K562 (cell line): Measurements from ENCODE around the gene ALG6. TPM values are rescaled to one million over a fixed set of nuclear protein-coding genes. Genes with fewer than 3 reads are reported as not detected.

Experiments
- ATF6 ChIP-seq: sonication (generic); formaldehyde crosslinking; IDR thresholded peaks from 2 replicates; pipeline ENCODE4 v1.4.0; 2020; ENCODE audit warnings: mild to moderate bottlenecking, missing genetic modification reagents
- BCLAF1 ChIP-seq, 2 experiments: fragments of 450-650 bp in 1 of 2; IDR thresholded peaks; 2 replicates each; pipeline ENCODE4 v1.6.1; 2011 to 2017; ENCODE audit warnings: low read depth in 2 of 2, antibody characterized with exemption in 1 of 2, borderline replicate concordance in 1 of 2, low read length in 1 of 2, mild to moderate bottlenecking in 1 of 2, mixed read lengths in 1 of 2; ENCODE audit not compliant: control insufficient read depth in 1 of 2
- DMBX1 ChIP-seq: fragments of 250-450 bp; sonication (Bioruptor Pico); IDR thresholded peaks from 2 replicates; pipeline ENCODE4 v1.8.0; 2022; ENCODE audit warnings: inconsistent platforms, mild to moderate bottlenecking, moderate library complexity, borderline replicate concordance
- ELF1 ChIP-seq: fragments of 200-800 bp; sonication (Bioruptor generic); IDR thresholded peaks from 2 replicates; pipeline ENCODE4 v1.6.1; 2016; ENCODE audit warnings: missing genetic modification characterization, missing compliant biosample characterization
- ELK3 ChIP-seq: fragments of 450-650 bp; formaldehyde crosslinking; IDR thresholded peaks from 2 replicates; pipeline ENCODE4 v1.4.0; 2020; ENCODE audit warnings: mild to moderate bottlenecking
- HNRNPH1 ChIP-seq: fragments of 200-400 bp; formaldehyde crosslinking; optimal IDR thresholded peaks from 2 replicates; pipeline ENCODE3; 2017; ENCODE audit warnings: low read depth, mild to moderate bottlenecking, low read length, moderate library complexity
- MAFG ChIP-seq: fragments of 450-650 bp; conservative IDR thresholded peaks from 2 replicates; pipeline ENCODE4 v1.6.1; 2016; ENCODE audit warnings: missing genetic modification characterization, missing compliant biosample characterization
- MEF2D ChIP-seq: conservative IDR thresholded peaks from 2 replicates; pipeline ENCODE4 v1.6.1; 2016; ENCODE audit warnings: low read depth, missing genetic modification characterization, missing compliant biosample characterization
- PHB2 ChIP-seq: fragments of 450-650 bp; IDR thresholded peaks from 2 replicates; pipeline ENCODE4 v1.6.1; 2017; ENCODE audit warnings: low read depth
- RFX5 ChIP-seq: IDR thresholded peaks from 2 replicates; pipeline ENCODE4 v1.6.1; 2011; ENCODE audit warnings: low read depth, mild to moderate bottlenecking, improper control_type of control experiment, low read length
- SIRT6 ChIP-seq: IDR thresholded peaks from one replicate; pipeline ENCODE4 v1.6.1; 2012; ENCODE audit warnings: low read depth, mild to moderate bottlenecking, control low read depth, inconsistent platforms, low read length, moderate library complexity
- TAL1 ChIP-seq: fragments of 450-650 bp; IDR thresholded peaks from 2 replicates; pipeline ENCODE4 v1.6.1; 2016; ENCODE audit warnings: mild to moderate bottlenecking
- THRA ChIP-seq: fragments of 450-650 bp; IDR thresholded peaks from 2 replicates; pipeline ENCODE4 v1.6.1; 2017; ENCODE audit warnings: mild to moderate bottlenecking, moderate library complexity
- YBX1 ChIP-seq: fragments of 450-650 bp; IDR thresholded peaks from 2 replicates; pipeline ENCODE4 v1.7.1; 2016; ENCODE audit warnings: mild to moderate bottlenecking
- ZNF124 ChIP-seq: sonication (generic); formaldehyde crosslinking; IDR thresholded peaks from 2 replicates; pipeline ENCODE4 v1.8.1; 2022; ENCODE audit warnings: missing genetic modification reagents
- ZNF316 ChIP-seq: fragments of 450-650 bp; IDR thresholded peaks from 2 replicates; pipeline ENCODE4 v1.6.1; 2016
- ZNF696 ChIP-seq: fragments of 250-450 bp; sonication (Bioruptor Pico); conservative IDR thresholded peaks from 2 replicates; pipeline ENCODE4 v1.4.0; 2020; ENCODE audit warnings: mild to moderate bottlenecking, moderate library complexity
- ZNF785 ChIP-seq: fragments of 250-450 bp; sonication (Bioruptor Pico); IDR thresholded peaks from 2 replicates; pipeline ENCODE4 v1.4.0; 2020; ENCODE audit warnings: mild to moderate bottlenecking
- polyA plus RNA-seq, 8 experiments: library from polyadenylated mRNA; depleted of rRNA in 4 of 8; stranded (reverse) in 5 of 8; unstranded in 3 of 8; fragments of >200 nt; fragmentation: Nextera tagmentation in 2 of 8; fragmentation: Illumina TruSeq in 1 of 8; extraction: Ambion mirVana in 2 of 8; extraction: Trizol in 1 of 8; gene quantifications; 2 replicates each; pipeline versions ENCODE4 v1.2.1 to v1.2.3, GENCODE V29; 2011 to 2014; ENCODE audit warnings: inconsistent platforms in 1 of 8, missing spikeins in 1 of 8
- total RNA-seq, 7 experiments: library from RNA; depleted of rRNA in 6 of 7; stranded (reverse); fragments of >200 nt in 6 of 7; fragmentation: Illumina TruSeq in 2 of 7; extraction: Trizol in 2 of 7; gene quantifications; 2 replicates each; pipeline versions ENCODE4 v1.2.1 to v1.2.3, GENCODE V29; 2011 to 2021; ENCODE audit warnings: low replicate concordance in 1 of 7
- TF ChIP-seq, protein P1 (sequence below): sonication (generic); IDR thresholded peaks from 2 replicates; pipeline ENCODE4 v1.6.1; 2016
- TF ChIP-seq, protein P2 (sequence below): fragments of 450-650 bp; IDR thresholded peaks from 2 replicates; pipeline ENCODE4 v1.6.1; 2018; ENCODE audit warnings: mild to moderate bottlenecking, low read depth; ENCODE audit not compliant: partially characterized antibody

ALG6 gene
- total and polyA plus RNA-seq, 9 of the 15 experiments (the other 6 are each of a cell fraction or from before 2014, with no cell fraction given): 14.6 to 35.7 (median 23.3) TPM

DNA sequence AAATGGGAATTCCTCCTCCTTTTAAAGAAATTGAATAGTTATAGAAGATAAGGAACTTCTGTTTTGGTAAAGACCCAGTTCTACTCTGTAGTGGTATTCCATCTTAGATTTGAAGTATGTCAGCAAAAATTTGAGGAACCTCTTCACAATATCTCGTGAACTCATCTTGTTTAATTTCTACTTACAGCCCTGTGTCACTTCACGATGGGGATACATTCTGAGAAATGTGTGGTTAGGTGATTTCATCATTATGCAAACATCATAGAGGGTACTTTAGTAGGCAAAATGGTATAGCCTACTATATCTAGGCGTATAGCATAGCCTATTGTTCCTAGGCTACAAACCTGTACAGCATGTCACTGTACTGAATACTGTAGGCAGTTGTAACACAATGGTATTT is 36.0 kb downstream of the ALG6 start (continued):
- TF ChIP-seq HNRNPH1: no peak
- no peak for TF ChIP-seq ZNF124 (CRISPR knock-in tag)
- TF ChIP-seq TAL1: no peak
- TF ChIP-seq MEF2D (tag): no peak
- no peak for TF ChIP-seq RFX5
- TF ChIP-seq ZNF785 (CRISPR knock-in tag): no peak
- TF ChIP-seq ZNF316: peak; percentile 91
- TF ChIP-seq, protein P1, sequence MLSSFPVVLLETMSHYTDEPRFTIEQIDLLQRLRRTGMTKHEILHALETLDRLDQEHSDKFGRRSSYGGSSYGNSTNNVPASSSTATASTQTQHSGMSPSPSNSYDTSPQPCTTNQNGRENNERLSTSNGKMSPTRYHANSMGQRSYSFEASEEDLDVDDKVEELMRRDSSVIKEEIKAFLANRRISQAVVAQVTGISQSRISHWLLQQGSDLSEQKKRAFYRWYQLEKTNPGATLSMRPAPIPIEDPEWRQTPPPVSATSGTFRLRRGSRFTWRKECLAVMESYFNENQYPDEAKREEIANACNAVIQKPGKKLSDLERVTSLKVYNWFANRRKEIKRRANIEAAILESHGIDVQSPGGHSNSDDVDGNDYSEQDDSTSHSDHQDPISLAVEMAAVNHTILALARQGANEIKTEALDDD: no peak
- TF ChIP-seq ELK3: no peak
- peak; percentile 80 for TF ChIP-seq MAFG (tag)
- no peak for TF ChIP-seq DMBX1
- no peak for TF ChIP-seq PHB2
- TF ChIP-seq ZNF696 (CRISPR knock-in tag): no peak
- no peak for TF ChIP-seq SIRT6
- no peak for TF ChIP-seq THRA
- TF ChIP-seq, protein P2, sequence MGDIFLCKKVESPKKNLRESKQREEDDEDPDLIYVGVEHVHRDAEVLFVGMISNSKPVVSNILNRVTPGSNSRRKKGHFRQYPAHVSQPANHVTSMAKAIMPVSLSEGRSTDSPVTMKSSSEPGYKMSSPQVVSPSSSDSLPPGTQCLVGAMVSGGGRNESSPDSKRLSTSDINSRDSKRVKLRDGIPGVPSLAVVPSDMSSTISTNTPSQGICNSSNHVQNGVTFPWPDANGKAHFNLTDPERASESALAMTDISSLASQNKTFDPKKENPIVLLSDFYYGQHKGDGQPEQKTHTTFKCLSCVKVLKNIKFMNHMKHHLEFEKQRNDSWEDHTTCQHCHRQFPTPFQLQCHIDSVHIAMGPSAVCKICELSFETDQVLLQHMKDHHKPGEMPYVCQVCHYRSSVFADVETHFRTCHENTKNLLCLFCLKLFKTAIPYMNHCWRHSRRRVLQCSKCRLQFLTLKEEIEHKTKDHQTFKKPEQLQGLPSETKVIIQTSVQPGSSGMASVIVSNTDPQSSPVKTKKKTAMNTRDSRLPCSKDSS: no peak
- TF ChIP-seq ATF6 (CRISPR knock-in tag): no peak
- TF ChIP-seq ELF1: no peak
- no peak for TF ChIP-seq YBX1
- TF ChIP-seq BCLAF1 (IDR thresholded peaks at IDR 0.05; ENCODE audit: borderline replicate concordance in 1 of 2, control insufficient read depth in 1 of 2, low read depth in 2 of 2, low read length in 1 of 2): no peak
